Measurements from ENCODE around the gene LRP2.
A peak's percentile ranks its signal among the peaks of the same experiment; 100 is the strongest.
"Not testable (repeated sequence)": the region's sequence is repeated elsewhere in the genome, so short reads cannot be mapped to it uniquely, and the experiment has no call there.

LRP2 gene

GRCh38 chr2:169362118-169362893, at the start of gene LRP2:
Gene LRP2, minus strand, starts transcription at chr2:169362534. Its CDS starts 135 bp downstream, at chr2:169362399.
- peak; percentile 68 for DNase-seq

DNA sequence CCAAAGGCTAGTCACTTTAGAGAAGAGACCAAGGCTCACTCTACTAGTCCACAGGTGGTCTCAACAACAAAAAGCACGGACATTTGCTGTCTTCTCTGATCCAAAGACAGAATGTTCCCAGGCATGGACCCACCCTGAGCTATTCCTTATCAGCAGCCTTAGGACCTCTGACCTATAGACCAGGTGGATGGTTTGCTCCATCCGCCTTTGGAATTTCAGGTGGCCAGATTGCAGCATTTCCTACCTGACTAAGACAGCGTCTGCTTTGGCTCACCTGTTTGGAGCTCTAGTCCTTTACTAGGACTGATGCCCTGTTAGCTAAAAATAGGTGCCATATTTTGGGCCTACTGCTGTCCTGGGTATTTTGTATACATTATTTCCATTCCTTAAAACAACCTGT, 44.6 kb upstream of the LRP2 start:
- DNase-seq, result no peak

DNA sequence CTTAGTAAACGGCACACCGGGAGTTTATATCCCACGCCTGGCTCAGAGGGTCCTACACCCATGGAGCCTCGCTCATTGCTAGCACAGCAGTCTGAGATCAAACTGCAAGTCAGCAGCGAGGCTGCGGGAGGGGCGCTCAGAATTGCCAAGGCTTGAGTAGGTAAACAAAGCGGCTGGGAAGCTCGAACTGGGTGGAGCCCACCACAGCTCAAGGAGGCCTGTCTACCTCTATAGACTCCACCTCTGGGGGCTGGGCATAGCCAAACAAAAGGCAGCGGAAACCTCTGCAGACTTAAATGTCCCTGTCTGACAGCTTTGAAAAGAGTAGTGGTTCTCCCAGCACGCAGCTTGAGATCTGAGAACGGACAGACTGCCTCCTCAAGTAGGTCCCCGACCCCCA, 37.2 kb upstream of the LRP2 start:
- not testable (repeated sequence) for DNase-seq

GRCh38 chr2:169397697-169398096, 35.4 kb upstream of the LRP2 start:
- DNase-seq, result no peak

DNA sequence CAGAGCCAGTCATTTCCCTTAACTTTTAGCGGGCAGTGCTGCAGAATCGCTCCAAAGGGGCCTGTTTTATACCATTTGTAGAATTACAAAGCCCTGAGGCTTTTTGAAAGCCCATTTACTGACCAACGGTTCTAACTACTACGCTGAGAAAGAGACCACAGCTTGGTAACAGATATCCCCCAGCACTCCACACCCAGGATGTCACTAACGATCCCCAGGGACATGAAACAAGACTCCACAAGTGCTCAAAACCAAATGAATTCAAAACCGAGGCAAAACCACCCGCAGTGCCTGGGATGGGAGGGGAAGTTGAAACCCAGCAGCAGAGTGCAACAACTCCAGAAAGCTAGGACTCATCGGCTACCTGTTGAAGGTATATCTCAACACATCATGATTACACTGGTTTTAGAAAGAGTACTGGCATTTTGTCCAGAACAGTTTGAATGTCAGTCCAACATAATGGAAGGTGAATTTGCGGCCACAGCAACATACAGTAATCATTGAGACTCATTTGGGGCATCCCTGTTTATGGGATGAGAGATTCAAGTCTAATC, 33.6 kb upstream of the LRP2 start:
- no peak for DNase-seq

DNA sequence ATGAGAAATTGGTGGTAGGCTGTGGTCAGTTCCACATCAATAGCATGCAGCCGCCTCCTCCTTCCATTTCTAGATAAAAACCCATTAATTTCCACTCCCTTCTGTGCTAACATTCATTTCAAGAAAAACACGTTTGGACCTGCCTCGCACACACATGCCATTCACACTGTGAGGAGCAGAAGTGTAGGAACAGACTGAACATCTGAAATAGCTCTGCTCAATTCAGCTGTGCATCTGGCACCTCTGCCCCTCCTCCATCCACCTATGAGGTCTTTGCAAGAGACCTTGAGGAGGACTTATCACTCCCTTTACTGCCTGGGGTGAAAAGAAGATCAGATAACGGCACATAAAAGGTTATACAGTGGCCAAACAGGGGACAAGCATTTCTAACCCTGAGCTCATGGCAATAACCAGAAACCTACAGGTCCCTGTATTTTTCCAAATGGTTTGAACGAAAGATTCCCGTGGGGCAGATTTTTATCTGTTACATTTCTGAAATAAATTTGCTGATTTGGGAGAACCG, 30.8 kb upstream of the LRP2 start:
- DNase-seq, result no peak

DNA sequence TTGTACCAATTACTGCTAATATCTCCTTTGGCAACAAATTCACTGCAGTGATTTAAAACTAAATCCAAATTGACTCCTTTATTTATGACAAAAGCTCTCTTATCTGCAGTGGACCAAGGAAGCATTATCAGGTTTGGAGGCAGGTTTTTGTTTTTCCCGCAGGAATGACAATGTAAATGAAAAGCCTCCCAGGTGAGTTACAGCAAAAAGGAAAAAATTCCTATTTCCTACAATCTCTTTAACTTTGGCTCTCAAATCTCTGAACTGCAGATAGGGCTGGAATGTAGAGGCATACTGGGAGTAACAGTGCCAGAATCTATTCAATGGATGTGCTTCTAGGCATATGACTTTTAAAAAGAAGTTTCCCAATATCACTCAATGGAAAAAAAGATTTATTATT, 28.9 kb upstream of the LRP2 start:
- no peak for DNase-seq

DNA sequence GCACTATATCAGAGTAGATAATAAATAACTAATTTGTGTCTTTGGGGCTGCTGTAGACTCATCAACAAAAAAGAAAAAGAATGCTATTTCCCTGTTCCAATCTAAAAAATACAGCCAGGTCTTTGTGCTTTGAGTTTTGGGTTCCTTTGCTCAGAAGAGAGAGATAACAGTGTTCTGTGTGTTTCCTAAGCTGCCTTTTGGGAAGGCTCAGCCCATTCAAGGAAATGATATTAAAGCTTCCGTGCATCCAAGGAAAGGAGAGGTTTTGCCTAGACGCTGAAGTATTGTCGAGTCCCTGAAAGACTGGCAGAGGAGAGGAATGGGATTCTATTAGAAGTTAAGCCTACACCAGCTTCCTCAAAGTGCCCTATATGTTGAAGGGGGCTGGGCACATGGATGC, 25.8 kb upstream of the LRP2 start:
- DNase-seq, result no peak

DNA sequence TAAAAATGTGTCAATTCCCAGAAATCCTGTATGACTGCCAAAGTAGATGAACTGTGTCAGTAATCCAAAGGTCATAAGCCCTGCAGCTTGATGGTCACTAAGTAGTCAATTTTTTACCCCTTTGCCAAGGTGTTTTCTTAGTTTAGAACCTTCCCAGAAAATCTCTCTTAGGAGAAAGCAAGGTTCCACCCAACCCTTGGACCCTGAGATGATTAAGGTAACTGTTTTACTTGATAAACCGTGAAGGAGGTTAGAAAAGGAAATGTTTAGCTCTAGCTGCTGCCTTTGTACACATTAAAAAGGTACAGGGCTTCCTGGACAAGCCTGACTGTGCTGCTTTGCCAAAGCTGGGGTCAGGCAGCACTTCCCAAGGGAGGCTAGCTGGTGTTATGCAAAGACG, 24.4 kb upstream of the LRP2 start:
- no peak for DNase-seq

- no peak for DNase-seq
Measured at GRCh38 chr2:169384816-169385215, 22.5 kb upstream of the LRP2 start.

DNA sequence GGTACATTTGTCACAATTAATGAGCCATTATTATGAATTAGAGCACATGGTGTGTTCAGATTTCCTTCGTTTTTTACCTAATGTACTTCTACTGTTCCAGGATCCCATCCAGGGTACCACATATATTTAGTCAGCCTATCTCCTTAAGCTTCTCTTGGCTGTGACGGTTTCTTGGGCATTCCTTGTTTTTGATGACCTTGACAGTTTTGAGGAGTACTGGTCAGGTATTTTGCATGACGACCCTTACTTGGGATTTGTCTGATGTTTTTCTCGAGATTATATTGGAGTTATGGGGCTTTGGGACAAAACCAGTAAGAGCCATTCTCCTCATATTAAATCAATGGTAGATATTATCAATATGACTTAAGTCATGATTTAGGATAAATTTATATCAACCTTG, 10.2 kb upstream of the LRP2 start:
- DNase-seq, result no peak

- DNase-seq, result no peak
Measured at GRCh38 chr2:169366066-169366465, 3.7 kb upstream of the LRP2 start.

DNA sequence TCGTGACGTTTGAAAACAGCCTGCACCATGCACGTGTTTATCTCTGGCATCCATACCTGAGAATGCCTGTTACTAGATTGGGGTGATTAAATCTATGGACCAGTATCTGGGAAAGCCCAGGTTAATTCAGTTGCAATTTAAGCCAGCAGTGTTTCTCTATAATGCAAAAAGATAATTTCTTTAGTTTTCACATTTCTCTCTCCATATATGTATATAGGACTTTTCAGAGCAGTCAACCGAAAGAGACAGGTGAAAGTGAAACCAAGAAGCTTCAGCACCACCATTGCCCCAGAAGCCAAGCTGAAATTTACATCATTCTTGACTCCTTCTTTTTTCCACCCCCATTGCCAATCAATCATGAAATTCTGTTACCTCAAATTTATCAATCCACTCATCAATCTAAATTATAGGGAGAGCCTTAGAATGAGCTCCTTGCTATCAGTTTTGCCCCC, 2.7 kb upstream of the LRP2 start:
- DNase-seq, result no peak

DNA sequence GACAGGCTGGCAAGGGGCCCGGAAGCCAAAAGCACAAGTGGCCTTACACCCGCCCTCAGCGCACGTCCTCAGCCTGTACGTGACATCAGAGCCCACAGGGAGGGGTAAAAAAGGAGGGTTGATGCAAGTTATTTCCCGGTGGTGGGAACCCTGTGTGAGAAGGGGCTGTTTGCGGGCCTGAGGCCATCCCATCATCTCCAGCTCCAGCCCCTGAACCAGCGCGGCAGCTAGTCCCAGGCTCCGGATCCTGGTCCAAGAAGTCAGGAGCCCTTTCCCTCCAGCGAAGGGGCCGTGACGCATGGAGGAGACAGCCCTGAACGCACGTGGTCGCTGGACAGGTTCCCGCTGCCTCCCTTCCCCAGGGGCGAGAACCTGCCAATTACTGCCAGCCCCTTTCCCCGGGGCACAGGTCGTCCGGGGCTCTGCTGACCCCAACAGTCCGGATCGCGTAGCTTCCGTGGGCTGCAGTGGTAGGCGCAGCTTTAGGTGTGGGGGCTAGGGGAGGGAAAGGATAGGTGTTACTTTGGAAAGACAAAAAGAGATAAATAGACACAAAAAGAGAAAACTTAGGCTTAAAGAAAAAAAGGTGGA, 1.3 kb upstream of the LRP2 start:
- DNase-seq, result peak; percentile 75

- no peak for DNase-seq
Measured at GRCh38 chr2:169362894-169363559, 693 bp upstream of the LRP2 start.

DNA sequence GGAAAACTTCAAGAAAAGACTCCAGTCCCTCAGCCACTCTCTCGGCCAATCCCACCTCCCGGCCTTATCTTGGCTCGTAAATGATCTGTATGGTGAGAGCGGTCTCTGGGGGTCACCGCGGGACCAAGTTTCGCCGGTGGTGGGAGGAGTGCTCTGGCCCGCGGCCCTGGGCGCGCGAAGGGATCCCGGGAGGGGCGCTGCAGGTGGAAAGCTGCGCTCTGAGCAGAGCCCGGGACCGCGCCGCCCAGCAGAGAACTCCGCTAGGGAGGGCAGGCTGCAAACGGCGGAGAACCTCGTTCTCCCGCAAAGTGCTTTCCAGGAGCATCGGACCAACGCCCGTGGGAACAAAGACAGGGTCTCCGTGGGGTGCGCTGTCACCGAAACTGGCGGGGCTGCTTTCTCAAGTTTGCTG, 622 bp downstream of the LRP2 start:
- DNase-seq, result no peak

DNA sequence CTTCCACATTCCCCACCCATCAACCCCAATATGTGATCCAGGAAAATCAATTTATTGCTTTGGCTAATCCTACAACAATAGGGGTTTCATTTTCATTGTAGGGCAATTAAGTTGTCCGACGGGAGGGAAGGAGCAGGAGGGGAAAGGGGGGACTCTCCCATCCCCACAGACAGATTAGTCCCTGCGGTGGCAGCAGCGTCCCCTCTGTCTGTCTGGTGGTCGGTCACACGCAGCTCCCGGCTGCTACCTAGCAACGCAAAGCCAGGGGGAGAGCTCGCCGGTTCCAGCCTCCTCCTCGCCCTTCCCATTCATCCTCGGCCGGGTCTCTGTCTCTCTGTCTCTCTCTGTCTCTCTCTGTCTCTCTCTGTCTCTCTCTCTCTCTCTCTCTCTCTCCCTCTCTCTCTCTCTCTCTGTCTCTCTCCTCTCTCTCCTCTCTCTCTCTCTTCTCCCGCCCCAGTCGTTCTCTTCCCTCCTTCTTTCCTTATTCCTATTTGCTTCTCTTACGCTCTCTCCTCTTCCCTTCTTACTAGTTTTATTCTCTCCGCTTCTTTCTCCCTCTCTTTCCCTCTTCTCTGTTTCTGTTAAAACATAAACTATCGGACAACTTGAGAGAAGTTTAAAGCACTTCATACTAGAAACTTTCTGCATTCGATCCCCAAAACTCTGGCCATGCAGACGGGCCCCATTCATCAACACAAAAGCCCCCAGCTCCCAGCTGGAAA, 1.2 kb downstream of the LRP2 start:
- no peak for DNase-seq

DNA sequence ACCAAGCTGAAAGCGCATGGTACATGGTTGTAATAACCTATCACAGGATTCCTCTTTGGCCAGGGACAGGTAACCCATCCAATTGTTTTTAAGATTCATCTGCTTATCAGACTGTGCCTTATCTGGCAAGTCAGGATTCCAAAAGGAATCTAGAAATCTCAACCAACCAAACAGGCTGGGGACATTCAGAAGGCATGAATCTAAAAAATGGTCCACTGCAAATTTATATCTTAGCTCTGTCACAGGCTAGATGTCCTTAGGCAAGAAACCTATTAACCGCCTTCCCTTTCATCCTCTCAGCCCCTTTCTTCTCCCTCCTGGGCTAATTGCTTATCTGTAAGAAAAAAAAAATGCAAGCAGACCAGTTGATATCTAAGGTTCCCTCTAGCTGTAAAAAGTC, 4.3 kb downstream of the LRP2 start:
- DNase-seq, result no peak

DNA sequence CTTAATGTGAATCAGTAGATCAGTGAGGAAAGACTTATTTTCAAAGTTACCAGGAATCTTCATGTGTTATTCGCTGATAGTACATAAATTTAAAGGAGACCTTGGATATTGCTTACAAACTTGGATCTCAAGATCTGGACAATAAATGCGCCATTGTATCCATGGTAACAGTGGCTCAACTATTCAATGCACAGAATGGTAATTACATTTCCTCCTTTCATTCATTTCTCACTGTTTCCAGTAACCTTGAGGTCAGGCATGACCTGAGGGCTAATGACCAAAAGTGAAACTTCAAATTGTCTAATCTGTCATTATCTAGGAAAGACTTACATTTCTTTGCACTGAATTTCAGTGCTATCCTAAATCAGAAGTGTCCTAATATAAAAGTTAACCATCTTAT, 8.1 kb downstream of the LRP2 start:
- DNase-seq, result no peak

- DNase-seq, result no peak
Measured at GRCh38 chr2:169351725-169352124, 10.6 kb downstream of the LRP2 start.

DNA sequence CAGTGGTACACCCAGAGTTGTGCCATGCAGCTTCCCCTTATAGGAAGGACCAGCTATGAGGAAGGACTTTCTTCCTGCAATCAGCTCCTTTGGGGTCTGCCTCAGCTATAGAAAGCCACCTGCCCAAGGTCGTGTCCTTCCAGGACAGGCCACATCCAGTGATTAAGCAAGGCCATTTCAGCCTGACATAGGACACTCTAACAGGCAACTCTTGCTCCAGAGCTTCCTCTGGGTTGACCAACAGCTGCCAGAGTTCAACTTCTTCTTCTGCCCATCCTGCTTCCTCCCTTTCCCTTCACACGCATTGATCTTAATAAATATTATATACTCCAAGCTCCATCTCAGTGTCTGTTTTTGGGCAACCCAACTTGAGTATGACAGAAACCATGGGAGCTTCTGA, 12.8 kb downstream of the LRP2 start:
- DNase-seq, result no peak

- DNase-seq, result no peak
Measured at GRCh38 chr2:169348321-169349024, 13.9 kb downstream of the LRP2 start.
